HK-2 (cell line): ENCODE measurements around the gene UBE3B.
A peak's percentile ranks its signal among the peaks of the same experiment; 100 is the strongest.

Experiments used
- DNase-seq: peaks from one replicate; pipeline ENCODE4 v3.0.0-alpha.2; 2018; ENCODE audit not compliant: unreplicated experiment

The UBE3B gene

GRCh38 chr12:109448707-109449390 is 28.6 kb upstream of the UBE3B start:
- DNase-seq: no peak

GRCh38 chr12:109449845-109450532 is 27.4 kb upstream of the UBE3B start:
- DNase-seq: no peak

GRCh38 chr12:109450980-109451379 is 26.5 kb upstream of the UBE3B start:
- DNase-seq: no peak

DNA sequence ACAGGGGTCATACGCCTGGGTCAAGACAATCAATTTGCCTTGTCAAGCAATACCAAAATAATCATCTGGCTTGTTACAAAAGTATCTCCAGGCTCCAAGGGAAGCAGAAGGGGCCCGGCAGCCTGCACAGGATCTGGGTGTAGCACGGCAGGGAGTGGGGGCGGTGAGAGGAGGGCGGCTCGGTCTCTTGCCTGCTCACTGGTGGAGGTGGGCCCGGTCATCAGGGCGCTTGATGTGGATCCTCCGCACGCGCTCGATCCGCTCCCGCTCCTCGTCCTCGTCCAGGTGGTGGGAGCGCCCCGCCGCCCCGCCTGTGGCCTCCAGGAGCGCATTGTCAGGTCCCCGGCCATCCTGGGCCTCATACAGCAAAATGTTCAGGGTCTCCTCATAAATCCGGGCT is 26.0 kb upstream of the UBE3B start:
- no peak for DNase-seq

DNA sequence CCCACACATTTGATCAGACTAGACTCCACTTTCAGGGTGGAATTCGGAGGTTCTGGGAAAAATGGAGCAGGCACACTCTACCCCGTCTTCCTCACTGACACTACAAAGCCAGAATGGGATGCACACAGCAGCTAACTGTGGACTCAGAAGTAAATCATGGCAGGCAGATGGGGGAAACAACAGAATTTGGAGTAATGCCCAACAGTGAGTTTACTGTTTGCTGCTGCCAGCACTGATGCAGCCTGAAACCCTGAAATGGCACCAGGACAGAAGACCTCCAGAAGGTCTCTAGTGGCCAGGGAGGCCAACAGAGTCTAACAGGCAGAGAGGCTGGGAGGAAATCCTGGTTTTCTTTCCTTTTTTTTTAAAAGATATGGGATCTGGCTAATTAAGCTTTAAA is 24.9 kb upstream of the UBE3B start:
- DNase-seq: no peak

- no peak for DNase-seq
These were observed 21.7 kb upstream of the UBE3B start for GRCh38 chr12:109455706-109456105.

- DNase-seq: no peak
These were observed 19.3 kb upstream of the UBE3B start for GRCh38 chr12:109458086-109458485.

- no peak for DNase-seq
These were observed 18.6 kb upstream of the UBE3B start for GRCh38 chr12:109458771-109459208.

DNA sequence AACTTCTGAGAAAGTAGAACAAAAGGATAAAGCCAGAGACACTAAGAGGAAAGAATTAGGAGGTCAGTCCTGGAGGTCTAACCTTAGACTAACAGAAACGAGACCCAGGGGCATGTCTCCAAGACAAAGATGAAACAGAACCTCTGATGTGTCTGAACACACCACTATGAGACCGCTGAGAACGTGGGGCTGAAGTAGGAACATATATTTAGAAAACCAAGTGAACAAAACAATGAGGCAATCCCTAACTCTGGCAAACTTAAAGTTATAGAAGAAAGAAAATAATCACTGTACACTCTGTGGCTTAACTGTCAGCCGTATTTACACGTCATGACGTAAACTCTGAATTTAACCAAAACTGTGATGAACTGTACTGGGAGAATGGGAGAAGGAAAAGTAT is 18.2 kb upstream of the UBE3B start:
- no peak for DNase-seq

- no peak for DNase-seq
These were observed 16.9 kb upstream of the UBE3B start for GRCh38 chr12:109460538-109460937.

DNA sequence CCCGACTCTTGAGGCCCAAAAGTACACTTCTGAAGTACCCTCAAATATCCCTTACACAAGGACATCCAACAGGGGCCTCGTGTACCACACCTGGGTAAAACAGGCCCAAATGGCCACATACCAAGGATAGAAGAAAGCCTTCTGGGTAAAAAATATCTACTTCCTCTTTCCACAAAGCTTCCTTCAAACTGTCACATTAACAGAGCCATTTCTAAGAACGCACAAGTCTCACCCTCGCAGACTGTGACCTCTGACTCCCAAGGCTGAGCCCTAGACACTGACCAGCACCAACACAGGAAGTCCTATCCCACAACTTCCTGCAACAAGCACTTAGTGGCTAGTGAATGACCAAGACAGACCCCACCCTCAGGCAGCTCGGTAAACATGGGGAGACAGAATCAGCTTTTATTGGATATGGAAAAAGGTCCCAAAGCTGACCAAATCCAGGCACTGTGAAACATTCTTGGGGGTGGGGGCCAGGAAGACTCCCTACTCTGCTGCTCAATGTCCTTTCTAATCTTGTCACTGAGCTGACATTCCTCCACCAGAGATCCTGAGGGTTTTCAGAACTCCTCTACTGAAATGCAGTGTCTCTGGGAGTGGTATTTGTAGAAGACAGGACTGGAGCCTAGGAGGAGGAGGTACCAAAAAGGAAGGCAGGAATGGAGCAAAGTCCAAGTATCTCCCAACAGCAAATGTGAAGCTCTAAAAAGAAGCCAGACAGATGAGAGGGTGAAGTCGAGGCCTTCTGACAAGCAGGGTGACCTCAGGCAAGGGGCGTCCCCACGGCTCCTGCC is 16.2 kb upstream of the UBE3B start:
- DNase-seq: peak; percentile 49

GRCh38 chr12:109461846-109462756 is 15.3 kb upstream of the UBE3B start:
- peak; percentile 61 for DNase-seq

DNA sequence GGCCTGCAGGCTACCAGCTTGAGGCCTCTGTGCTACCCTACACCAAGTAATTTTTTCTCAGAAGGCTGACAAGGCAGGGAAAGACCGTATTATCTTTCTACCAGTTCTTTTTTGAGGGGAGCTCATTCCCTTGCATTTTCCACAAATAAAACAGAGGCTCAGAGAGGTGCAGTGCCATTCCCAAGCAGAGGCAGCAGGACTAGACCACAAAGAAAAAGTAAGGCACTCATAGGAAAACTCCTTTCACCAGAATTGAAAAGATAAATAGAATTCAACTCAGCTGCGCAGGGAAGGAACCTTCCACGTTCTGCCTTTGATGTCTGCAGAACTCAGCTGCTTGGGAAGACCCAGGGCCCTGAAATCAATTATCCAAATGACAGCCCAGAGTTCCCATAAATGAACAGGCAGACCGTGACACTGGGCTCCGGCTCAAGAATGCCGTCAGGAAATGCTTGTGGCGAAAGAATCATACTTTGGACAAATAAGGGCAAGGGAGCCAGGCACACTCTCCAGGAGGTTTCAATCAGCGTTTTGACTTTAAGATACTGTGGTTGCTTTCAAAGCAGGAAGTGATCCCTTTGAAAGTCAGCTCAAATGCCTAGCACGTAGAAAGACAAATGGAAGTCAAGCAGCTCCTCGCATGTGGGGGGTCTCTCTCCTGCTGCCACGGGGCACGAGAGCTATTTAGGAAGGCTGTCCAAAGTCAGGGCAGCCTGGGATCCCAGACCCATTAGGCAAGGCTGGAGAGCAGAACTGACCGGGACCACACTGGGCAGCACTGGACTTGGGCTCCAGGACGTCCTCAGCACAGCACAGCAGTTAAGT is 14.4 kb upstream of the UBE3B start:
- DNase-seq: peak; percentile 77

GRCh38 chr12:109463756-109464155 is 13.7 kb upstream of the UBE3B start:
- peak; percentile 24 for DNase-seq

GRCh38 chr12:109464642-109465351 is 12.6 kb upstream of the UBE3B start:
- no peak for DNase-seq

GRCh38 chr12:109466305-109466704 is 11.1 kb upstream of the UBE3B start:
- DNase-seq: no peak

- DNase-seq: no peak
These were observed 10.6 kb upstream of the UBE3B start for GRCh38 chr12:109466821-109467220.

- no peak for DNase-seq
These were observed 9.3 kb upstream of the UBE3B start for GRCh38 chr12:109467978-109468676.

DNA sequence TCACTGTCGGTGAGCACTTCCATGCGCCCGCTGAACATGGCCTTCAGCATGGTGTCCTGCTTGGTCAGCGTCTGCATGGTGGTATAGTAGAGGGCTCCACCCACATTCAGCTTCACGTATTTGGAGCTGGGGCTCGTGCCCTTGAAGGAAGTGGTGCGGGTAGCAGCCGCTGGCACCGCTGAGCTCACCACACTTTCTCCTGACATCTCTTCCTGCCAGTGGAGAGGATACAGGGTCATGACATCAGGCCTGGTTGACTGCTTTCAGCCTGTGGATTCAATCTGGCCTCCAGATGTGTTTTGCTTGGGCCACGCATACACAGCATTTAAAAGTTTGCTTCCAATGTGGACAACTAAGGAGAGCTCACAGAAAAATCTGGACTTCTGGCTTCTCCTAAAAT is 7.9 kb upstream of the UBE3B start:
- no peak for DNase-seq

DNA sequence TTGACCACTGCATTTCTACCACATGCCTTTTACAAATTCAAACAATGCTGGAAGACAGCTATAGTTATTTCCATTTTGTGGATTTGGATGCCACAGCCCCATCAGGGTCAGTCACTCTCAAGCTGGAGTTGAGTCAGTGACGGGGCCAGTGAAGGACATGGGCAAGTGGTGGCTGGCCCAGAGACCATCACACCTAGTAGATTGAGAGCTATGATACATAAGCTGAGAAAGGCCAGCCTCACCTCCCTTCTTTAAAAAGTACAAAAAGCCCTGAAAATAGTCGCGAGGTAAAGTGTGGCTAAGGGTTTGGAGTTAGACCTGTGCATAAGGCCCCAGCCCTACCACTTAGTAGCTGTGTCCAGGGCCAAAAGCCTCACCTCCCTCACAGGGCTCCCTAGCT is 4.4 kb upstream of the UBE3B start:
- no peak for DNase-seq
